Measurements from ENCODE around the gene CTNNBL1.
"Not testable (repeated sequence)": the region's sequence is repeated elsewhere in the genome, so short reads cannot be mapped to it uniquely, and the experiment has no call there.

Gene CTNNBL1

DNA sequence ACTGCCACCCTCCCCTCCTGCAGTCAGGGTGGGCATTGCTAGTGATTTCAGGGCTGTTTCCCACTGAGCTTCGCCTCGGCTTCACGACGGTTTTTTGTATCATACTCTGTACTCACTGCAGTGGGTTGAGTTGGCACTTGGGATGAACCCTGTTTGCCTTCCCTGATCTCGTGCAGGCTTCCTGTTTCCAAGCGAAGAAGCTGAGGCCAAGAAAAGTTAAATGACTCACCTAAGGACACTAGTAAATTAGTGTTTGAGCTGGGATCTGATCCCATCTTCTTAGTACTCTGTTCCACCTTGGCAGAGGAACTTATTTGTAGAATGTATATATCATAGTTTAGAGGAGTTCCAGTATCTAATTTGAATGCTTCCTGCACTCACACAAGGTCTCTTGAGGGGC lies 158.8 kb downstream of the CTNNBL1 start:
- no peak for DNase-seq (ENCODE audit: low spot score)

DNA sequence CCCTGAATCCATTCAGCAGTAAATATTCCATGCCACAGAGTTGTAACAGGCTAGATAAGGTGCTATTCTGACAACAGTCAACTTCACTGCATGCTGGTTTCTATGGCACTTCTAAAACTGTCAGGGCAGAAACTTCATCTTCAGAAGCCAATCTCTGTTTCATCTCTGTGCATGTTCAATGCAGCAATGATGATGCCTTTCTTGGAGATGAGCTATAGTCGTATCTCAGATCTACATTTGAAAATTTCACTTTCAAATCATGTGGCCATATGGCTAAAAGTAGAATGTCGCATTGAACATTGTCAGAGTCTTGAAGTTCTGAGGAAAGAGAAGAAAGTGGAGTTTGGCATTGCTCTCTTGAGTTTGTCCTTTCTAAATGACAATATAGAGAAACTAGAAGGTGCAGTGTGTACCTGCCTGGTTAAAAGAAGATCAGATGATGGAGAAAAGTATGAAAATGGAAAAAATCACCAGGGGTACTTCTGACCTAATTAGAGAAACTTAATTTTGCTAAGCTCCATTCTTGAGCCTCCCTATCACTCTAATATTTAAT lies 160.1 kb downstream of the CTNNBL1 start:
- peak; percentile 19 for DNase-seq (ENCODE audit: low spot score)

DNA sequence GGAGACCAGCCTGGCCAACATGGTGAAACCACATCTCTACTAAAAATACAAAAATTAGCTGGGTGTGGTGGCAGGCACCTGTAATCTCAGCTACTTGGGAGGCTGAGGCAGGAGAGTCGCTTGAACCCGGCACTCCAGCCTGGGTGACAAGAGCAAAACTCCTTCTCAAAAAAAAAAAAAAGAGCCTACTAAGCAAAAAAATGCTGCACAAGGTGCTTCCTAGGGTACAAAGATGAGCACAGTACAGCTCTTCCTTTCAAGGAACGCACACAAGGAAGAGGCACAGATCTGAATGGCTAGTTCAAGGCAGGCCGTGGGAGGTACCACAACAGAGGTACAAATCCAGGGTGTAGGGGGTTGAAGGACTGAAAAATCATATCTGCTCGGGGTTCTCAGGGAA lies 162.2 kb downstream of the CTNNBL1 start:
- not testable (repeated sequence) for DNase-seq (ENCODE audit: low spot score)

DNA sequence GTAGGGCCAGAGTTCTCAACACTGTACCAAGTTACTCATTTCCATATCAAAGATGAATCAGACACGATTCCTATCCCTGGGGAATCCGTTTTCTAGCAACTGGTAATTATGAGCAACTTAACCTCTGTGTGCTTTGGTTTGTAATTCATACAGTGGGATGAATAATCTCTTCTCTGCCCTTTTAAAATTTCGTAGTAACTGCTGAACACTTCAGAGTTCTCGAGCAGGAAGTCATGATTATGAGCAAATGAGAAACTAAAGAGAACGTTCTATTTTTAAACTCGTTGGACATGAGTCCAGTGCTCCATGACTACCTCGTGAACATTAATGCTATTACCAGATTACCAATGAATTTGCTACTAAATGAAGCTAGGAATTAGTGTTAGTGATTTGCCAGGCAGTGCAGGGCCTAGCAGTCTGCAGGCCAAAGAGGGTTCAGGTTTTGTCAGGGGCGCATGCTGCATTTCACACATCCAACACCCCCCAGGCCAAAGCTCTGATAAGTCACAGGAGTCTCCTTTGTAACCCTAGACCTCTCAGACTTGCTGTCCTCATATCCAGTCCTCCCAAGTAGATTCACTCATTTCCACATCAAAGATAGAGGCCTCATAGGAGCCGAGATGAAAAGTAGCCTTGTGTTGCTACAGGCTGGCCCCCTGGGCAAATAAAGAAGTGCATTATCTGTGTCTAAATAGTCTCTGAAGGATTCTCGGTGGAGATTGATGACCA lies 163.3 kb downstream of the CTNNBL1 start:
- peak; percentile 4 for DNase-seq (ENCODE audit: low spot score)

DNA sequence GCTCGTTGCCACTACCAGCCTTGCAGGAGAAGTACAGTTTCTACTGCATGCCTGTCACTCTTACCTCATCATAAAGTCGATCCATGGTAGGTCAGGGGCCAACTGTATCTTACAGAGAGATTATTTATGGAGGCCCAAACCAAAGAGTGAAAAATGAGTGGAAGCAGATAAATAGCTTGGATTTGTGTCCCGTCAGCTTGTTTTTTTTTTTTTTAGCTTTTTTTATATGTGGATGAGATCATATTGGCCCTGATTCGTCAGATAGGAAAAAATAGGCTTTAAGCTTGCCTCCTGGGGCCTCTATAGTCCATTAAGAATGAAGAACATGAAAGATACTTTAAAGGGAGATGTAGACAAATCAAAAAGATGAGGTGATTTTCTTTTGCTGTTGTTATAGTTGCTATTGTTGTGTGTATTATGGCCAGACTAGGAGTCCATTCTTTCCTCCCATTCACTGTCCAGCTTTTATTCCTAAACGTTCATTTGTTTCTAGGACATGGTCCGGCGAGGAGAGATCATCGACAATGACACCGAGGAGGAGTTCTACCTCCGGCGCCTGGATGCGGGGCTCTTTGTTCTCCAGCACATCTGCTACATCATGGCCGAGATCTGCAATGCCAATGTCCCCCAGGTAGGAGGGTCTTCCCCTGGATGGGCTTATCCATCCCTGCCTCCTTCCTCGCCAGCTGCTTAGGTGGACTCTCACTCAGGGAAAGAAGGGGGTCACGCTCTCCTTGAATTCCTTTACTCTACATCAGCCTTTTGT lies 165.8 kb downstream of the CTNNBL1 start:
- DNase-seq (ENCODE audit: low spot score), result no peak

DNA sequence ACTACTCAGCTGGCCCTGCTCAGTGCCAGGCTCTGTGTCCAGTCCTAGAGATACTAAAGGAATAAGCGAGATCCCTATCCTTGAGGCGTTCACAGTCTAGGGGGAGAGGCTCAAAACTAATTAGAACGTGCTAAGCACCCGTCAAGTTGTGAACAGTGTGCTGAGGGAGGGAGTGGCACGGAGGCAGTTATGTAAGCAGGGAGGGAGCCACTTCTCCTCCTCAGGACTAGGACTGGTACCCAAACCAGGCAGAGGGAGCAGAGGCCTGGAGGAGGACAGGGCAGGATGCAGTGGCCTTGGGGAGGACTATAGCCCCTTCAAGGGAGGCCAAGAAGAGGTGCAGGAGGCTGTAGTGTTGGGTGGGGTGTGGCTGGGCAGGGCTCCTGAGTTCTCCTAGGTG lies 169.5 kb downstream of the CTNNBL1 start:
- DNase-seq (ENCODE audit: low spot score), result no peak

DNA sequence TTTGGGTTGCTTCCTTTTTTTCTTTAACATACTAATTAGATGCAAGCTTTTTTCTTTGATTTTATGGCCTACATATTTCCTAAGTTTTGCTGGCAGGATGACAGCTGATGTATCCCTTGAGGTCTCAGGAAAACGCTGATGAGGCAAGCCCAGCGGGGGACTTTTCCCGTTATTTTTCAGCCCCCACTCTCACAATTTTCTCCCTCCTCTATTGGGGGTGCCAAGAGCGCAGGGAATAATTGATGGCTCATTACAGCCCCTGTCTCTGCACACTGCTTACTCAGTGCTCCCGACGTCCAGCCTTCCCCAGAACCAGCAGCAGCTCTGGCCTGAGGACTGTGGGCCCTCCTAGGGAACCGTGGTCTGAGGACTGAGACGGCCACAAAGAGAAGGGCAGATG lies 170.5 kb downstream of the CTNNBL1 start:
- DNase-seq (ENCODE audit: low spot score), result no peak

DNA sequence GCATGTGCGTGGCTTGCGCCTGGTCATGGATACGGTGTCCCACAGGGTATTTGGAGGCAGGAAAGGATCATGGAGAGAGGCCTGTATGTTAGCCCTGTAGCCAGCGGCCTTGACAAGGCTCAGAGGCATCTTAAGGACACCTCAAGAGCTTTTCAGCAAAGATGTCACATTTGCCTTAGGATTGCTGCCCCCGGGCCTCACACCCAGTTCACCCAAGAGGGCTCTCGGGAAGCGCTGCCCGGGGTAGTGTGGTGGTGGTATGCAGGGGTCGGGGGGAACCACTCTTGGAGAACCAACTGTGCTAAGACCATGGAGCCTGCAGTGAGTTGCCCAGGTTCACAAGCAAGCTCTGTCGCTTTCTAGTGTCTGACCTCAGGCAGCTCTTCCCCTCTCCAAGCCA lies 172.2 kb downstream of the CTNNBL1 start:
- DNase-seq (ENCODE audit: low spot score), result no peak

DNA sequence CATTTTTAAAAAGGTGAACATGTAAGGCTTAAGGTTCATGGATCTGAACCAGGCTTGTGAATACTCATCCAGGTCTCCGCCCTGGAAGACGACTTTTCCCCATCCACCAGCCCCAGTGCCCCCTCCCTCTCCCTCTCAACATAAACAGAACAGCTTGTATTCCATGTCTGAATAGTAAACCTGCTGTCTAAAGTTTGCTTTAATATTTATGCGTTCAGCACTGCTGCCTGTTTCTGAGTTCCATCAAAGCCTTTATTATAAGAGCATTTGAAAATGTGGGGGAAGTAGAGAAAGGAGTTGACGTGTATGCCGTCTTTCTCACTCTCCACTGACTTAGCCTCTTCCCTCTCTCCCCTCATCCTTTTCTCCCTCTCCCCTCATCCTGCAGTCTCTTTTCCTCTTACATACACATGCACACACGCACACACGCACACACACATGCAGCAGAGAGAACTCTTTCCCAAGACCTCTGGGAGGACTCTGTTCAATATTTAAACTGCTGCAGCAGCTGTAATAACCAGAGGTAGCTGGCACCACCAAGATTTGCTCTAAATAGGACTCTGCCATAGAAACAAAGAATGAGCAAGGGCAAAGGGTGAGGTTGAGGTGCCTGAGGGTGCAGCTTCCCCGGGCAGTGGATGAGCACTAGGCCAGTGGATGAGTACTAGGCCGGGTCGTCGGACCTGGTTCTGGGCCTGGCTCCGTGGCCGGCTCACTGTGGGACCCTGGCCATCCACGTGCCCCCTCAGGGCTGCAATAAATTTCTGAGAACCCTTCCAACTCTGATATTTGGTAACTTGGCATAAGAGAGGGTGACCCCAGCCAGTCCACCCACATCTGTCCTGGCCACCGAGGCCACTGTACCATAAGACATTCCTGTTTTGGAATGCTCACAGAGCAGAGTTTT lies 173.7 kb downstream of the CTNNBL1 start:
- DNase-seq (ENCODE audit: low spot score), result no peak

DNA sequence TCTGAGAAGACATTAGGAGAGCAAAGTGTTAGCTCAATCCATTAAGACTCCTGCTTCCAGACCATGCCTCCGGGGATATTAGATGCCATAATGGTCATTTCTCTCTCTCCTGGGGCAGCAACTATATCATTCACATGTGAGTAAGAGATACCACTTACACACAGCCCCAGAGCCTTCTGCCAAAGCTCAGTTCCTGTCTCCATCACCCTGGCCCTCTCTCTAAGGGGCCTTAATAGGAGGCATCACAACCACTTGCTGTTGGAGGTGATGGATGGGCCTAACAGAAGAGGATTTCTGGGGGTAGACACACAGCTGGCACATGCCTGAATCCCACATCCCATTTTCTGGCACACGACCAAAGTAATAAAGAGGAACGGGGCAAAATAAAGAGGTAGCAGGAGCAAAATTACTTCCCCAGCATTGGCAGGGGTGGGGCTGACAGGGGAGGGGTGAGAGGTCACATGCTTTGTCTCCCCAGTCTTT lies 175.1 kb downstream of the CTNNBL1 start:
- DNase-seq (ENCODE audit: low spot score), result no peak

DNA sequence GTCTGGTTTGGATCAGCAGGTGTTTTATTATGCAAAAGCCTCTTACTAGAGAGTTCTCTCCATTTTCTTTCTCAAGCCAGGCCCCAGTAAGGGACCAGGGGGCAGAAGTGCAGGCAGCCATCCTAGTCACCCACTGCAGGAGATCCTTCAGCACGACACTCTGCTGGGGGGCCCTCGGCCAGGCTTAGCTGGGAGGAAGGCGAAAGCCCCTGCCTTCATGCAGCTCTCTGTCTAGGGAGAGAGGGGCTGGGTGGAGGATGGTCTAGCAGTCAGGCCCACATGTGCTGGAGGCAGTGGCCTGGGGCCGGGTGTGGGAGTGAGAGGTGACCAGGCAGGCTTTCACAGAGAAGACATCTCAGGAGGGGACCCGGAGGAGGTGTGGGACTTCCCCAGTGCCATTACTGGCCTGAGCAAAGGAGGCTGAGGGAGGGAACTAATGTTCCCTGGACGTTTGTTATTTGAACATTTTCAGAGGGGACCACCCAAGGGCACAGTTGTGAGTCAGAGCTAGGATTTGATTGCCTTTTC lies 175.6 kb downstream of the CTNNBL1 start:
- no peak for DNase-seq (ENCODE audit: low spot score)

DNA sequence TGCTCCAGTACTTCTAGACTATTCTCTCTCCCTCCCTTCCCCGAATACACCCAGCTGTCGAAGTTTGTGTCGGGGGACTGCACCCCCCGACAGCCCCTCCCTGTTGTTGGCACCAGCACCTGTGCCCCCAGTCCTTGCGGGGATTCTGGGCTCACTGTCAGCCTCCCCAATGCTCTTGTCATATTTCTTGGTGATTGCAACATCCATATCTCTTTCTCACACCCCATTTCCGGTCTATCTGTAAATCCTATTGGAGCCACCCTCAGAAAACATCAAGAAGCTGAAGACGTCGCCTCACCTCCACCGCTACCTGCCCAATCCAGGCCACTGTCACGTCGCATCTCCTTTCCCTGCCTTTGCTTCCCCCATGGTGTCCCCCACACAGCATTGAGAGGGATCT lies 176.5 kb downstream of the CTNNBL1 start:
- no peak for DNase-seq (ENCODE audit: low spot score)

DNA sequence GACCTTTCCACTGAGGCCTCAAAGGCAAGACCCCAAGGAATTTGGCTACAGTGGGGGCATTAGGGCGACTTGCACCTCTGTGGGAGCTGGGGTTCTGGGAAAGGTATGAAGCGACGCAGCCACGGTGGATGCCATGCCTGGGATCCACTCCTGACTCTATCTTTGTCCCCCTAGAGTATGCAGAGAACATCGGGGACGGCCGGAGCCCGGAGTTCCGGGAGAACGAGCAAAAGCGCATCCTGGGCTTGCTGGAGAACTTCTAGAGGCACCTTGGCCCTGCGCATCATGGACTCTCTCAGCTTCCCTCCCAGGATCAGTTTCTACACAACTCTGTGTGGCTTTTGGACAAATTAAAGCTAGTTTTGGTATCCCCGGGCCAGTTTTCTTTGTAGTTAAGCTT lies 177.9 kb downstream of the CTNNBL1 start:
- no peak for DNase-seq (ENCODE audit: low spot score)

DNA sequence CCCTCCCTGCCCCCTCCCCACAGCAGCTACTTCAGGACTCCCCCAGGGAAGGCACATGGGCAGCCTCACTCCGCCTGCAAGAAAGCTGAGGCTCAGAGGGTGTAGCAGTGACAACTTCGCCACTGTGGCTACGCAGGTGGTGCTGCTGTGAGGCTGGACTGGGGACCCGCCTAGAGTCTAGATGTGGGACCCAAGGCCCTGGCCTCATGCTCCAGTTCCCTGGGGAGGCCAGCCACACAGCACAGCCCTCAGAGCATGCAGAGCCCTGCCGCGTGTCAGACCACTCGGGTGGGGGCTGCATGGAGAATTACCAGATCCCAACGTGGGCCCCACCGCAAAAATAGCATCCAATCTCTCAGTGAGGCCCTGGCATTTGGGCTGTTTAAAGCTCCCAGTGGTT lies 178.3 kb downstream of the CTNNBL1 start:
- no peak for DNase-seq (ENCODE audit: low spot score)

DNA sequence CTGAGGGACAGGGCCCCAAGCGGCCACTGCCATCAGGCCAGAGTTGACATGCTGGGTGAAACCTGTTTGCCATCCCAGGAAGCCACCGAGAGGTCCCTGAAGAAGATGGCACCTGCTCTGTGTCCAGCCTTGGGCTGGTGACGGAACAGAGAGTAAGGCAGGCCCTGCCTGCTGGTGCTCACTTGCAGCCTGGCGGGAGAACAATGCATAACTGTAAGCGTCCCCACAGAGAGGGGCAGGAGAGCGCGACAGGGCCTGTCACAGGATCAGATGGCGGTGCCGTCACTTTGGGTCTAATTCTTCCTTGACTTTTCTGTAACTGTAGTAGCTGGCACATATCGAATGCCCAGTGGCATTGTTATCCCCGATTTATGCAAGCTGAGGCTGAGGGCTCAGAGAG lies 180.1 kb downstream of the CTNNBL1 start:
- DNase-seq (ENCODE audit: low spot score), result no peak

DNA sequence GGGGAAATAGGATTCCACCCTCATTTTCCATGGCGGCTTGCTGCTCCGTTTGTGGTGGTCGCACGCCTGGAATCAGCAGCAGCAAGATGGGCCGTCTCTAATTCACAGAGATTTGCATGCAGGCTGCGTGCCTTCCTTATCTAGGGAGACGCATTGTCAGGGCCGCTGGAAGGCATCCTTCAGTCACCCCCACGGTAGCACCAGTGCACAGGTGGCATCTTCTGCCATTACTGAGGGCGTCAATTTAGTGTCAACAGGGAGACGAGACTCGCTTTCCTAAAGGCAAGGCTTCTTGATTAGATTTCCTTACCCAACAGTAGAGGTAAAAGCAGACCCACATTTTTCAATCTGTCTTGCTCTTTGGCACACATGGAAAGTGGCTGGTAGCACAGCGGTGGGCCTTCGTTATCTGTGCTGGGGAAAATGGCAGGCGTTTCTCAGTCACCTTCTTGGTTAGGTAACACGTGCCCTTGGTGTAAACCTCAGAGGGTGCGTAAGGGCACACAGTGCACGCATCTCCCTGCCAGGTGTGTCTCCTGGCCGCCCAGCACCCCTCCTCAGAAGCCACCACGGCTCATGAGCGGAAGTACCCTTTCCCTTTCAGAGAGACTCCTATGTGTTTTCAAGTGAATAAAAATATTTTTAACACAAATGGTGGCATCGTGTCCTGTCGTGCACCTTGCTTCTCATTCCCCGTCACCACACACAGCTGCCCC lies 181.8 kb downstream of the CTNNBL1 start:
- no peak for DNase-seq (ENCODE audit: low spot score)

DNA sequence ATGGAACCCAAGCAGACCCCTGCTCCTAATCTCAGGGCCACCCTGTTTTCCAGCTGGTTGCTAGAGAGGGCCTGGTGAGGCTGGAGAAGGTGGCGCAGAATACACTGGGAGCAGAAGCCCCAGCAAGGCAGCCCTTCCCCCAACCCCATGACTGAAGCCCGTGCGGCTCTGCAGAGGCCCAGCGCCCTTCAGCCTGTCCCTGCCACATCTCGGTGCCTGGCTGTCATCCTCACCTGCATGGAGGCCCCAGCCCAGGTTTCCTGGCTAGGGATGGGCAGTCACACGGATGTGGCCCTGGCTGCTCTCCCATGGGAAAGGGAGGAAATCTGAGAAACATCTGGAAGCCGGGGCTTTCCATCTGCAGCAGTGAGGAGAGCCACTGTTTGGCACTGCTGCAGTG lies 183.0 kb downstream of the CTNNBL1 start:
- DNase-seq (ENCODE audit: low spot score), result no peak

DNA sequence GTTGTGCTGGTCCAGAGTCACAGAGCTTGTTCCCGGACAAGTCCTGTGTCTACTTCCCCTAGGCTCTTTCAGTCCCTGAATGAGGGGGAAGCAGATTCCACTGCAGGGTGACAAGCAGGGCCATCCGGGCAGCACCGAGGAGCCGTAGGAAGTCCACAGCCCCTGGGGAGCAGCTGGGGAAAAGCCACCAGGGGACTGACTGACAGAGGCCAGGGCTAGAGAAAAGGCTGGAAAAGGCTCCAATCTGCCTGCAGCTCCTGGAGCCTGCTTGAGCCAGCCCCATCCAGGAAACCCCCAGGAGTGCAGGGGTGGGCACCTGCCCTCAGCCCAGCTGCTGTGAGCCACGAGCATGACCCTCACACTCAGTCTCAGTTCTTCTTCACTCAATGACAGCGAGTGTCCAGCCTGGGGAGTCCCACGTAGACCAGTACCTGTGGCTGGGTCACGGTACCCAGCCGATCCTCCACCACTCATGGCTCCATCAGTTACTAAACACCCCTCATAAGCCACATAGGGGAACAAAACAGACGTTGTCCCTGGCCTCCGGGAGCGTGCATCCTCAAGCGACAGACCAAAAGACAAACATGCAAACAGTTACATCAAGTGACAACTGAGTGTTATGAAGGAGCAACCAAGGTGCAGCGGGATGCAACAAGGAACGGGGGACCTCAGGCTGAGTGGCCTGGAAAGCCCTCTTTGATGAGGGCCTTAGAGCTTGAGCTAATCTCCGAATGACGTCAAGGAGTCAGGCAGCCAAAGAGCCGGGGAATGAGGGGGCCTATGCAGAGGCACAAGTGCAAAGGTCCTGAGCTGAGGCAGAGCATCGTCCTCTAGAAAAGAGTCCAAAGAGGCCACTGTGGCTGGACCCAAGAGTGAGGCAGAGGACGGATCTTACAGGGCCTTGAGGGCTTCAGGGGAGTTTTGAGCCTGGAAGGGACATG lies 184.3 kb downstream of the CTNNBL1 start:
- DNase-seq (ENCODE audit: low spot score), result no peak

DNA sequence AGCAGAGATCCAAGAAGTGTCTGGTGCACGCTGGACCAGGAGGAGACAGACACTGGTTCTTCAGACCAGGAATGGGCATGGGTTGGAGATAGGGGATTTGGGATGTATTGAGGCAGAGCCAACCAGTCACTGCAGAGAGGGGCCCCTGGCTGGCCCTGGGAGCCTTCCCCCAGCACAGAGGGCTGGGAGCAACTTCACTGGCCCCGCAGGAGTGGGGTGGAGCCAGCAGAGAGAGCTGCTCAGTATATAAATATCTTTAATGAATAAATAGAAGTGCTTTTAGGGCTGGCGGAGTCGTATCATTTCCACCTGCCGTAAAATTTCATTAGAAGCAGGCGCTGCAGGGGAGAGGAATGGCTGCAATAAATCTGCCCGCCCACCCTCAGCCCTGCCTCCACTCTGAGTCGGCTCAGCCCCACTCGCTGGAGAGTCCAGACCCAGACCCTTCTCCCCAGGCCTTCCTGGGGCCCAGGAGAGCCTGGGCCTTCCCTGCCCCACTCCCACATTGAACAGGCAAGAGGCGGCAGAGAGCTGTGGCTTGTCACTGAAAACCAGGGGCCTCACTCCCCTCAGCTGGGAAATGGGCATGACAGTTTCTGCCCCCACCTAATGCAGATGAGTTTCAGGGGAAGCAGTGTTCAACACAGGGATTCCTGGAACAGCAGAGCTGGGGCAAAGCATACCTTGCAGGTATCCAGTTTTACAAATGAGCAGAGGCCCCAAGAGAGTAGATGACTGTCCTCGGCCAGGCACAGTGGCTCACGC lies 185.2 kb downstream of the CTNNBL1 start:
- DNase-seq (ENCODE audit: low spot score), result no peak
